Measurements from ENCODE around the gene CYP2U1.
"Not testable (repeated sequence)": the region's sequence is repeated elsewhere in the genome, so short reads cannot be mapped to it uniquely, and the experiment has no call there.

CYP2U1 gene

GRCh38 chr4:107930821-107931774 is at the start of gene CYP2U1:
CYP2U1 (plus strand) TSS chr4:107931549; CDS start chr4:107931644, 95 bp downstream.
- DNase-seq (ENCODE audit: low read depth), result peak; percentile 39

DNA sequence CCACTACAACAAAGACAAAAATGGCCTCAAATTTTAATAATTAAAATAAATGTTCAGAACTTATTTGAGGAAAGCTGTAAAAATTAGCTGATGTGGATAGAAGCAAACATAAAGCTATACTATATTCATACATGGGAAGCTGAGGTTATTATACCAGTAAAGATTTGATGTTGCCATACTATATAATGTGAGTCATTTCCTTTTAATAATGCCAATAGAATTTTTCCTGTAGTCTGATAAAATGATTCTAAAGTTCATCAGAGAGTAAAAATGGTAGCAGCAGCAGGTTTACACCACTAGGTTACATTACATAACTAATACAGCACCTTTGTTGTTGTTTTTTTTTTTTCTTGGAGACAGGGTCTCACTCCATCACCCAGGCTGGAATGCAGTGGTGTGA is 45.5 kb upstream of the CYP2U1 start:
- no peak for DNase-seq (ENCODE audit: low read depth)

- no peak for DNase-seq (ENCODE audit: low read depth)
Measured at GRCh38 chr4:107888237-107888636, 43.1 kb upstream of the CYP2U1 start.

- no peak for DNase-seq (ENCODE audit: low read depth)
Measured at GRCh38 chr4:107890779-107891178, 40.6 kb upstream of the CYP2U1 start.

DNA sequence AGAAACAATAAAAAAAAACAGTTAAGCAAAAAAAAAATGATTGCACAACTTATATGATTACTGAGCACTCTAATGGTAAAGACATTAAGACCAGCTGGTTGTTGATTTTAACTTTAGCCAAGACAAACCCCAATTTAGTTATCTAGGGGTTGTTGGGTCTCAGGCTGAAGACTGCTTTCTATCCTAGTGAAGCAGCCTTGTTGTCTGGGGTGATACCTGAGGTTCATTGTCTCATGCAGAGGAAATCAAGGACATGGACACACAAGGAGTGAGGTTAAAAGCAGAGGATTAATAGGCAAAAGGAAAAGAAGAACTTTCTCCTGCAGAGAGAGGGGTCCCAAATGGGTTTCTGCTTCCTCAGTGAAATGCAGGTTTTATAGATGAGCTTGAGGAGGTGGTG is 40.0 kb upstream of the CYP2U1 start:
- no peak for DNase-seq (ENCODE audit: low read depth)

DNA sequence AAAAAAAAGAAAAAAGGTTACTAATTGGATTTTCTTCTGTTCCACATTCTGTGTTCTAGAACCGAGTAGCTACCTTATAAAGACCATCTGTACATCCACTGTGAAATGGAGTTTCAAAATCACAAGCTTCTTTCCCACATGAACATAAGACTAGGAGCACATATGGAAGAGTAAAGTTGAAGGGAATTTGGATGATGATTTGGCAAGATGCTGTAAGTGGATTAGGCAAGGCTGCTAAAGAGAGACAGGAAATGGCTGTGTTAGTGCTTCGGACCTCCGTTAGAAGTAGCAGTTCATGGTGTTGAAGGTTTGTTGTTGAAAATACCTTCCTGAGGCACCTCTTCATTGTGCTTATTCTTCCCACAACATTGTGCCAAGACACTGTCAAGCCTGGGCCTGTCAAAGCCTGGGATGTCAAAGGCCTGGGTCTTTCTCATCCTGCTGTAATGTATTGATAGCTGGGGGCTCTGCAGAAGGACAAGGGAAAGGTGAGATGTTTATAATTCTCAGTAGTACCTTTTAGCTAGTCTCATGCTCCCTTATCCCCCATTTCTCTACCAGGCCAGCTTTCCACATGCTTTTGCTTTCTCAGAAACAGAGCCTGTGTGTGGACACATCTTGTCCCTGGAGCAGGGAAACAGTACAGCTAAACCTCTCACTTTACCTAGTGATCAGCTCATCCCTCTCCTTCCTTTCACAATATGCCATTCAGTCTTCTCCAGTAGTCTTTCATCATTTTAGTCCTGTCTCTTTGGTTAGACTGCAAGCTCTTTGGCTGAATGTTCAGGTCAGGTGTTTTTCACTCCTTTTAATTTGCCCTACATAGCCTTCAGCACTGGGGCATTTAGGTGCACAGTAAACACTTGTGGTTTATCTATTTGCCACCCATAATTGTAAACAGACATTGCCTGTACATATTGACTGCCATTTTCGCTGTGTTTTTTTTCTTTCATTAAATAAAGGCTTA is 37.9 kb upstream of the CYP2U1 start:
- DNase-seq (ENCODE audit: low read depth), result peak; percentile 10

DNA sequence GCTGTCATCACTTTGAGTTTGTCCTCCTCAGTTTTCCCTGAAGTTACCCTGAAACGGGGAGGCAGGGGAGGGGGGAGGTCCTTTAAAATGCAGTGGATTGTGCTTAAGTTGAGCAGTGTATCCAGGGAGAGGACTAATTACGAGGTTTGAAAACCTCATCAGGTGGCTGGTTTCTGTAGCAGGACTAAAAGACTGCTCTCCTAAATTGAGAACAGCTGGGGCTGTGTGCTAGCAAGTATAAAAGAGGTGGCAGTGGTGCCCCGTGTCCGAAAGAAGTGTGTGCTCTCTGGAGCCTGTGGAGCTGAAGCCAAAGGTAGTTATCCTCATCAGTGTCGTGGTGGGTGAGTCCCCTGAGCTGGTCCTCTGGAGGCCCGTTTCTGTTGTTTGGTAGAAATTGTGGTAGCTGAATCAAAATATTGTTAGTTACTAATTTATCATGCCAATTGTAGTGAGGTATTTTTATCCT is 37.2 kb upstream of the CYP2U1 start:
- DNase-seq (ENCODE audit: low read depth), result no peak

GRCh38 chr4:107896158-107896645 is 35.1 kb upstream of the CYP2U1 start:
- peak; percentile 68 for DNase-seq (ENCODE audit: low read depth)

GRCh38 chr4:107896646-107897045 is 34.7 kb upstream of the CYP2U1 start:
- DNase-seq (ENCODE audit: low read depth), result peak; percentile 8

- DNase-seq (ENCODE audit: low read depth), result no peak
Measured at GRCh38 chr4:107897823-107898222, 33.5 kb upstream of the CYP2U1 start.

GRCh38 chr4:107900067-107900466 is 31.3 kb upstream of the CYP2U1 start:
- no peak for DNase-seq (ENCODE audit: low read depth)

DNA sequence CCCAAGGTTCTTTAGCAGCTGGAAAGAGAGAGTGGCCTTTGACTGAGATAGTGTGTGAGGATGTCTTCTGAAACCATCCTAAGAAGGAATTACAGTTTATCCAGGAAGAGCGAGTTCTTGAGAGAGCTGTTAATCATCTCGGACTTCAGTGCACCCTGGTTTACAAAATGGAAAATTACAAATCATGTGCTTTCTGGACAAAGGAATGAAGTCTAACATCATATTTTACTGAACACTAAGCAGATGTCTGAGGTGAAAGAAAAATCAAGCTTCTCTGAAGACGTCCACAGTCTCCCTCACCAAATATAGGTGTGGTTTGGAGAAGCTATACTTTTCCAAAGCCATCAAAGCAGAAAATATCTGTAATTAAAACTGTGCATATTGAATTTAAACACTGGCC is 30.8 kb upstream of the CYP2U1 start:
- DNase-seq (ENCODE audit: low read depth), result no peak

DNA sequence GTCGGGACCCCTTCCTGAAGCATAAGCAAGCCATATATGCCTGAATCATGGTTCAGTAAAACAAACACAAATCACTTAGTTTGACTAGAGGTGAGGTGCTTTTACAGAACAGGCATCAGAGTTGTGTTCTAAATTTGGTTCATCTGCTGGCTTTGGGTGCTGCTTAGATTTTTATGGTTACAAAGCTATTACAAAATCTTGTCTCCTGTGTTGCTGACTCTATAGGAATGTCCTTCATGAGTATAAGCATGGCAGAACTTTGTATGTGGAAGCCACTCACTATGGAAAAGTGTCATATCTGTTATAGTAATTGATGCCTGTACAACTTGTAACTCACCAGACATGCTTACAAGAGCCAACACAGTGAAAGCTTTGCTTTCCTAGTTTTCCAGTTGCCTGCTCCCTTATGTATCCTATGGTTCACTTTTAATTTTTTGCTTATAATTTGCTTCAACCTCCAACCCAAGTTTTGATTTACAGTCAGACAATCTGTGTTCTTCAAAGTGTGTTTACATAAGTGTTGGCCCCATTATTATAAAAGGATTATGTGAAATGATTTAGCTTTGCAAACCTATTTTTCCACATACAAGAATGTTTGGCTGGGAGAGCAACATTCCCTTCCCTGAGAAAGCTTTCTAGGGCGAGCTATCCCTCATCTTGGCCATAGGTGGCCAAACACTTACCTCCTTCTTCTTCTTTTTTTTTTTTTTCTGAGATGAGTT is 30.0 kb upstream of the CYP2U1 start:
- DNase-seq (ENCODE audit: low read depth), result no peak

- no peak for DNase-seq (ENCODE audit: low read depth)
Measured at GRCh38 chr4:107902715-107903114, 28.6 kb upstream of the CYP2U1 start.

- not testable (repeated sequence) for DNase-seq (ENCODE audit: low read depth)
Measured at GRCh38 chr4:107905082-107905481, 26.3 kb upstream of the CYP2U1 start.

- no peak for DNase-seq (ENCODE audit: low read depth)
Measured at GRCh38 chr4:107906458-107907100, 24.8 kb upstream of the CYP2U1 start.

GRCh38 chr4:107908377-107908776 is 23.0 kb upstream of the CYP2U1 start:
- no peak for DNase-seq (ENCODE audit: low read depth)

DNA sequence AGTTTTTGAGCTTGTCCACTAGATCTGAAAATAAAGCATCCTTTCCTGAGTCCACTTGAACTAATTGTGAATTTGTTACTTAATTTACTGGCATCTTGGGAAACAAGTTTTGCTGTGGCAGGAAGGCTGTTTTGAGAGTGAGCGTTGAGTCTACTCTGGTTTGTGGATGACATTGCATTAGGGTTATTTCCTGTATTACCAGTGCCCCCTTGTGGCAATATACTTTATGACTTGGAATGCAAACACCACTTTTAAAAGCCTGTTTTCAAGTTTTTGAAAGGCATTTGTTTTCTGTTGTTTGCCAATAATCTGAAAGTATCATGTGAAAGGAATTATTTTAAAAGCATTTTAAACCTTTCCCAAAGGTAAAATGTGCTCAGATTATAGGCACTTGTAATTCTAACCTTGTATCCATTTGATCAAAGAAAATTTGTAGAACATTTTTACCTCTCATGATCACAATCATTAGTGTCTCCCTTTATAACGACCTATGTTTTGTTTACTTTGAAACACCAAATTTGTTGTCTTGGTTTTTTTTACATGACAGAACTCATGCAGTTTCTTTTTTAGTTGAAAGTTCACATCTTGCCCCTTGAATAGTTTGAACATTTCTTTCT is 18.0 kb upstream of the CYP2U1 start:
- no peak for DNase-seq (ENCODE audit: low read depth)

DNA sequence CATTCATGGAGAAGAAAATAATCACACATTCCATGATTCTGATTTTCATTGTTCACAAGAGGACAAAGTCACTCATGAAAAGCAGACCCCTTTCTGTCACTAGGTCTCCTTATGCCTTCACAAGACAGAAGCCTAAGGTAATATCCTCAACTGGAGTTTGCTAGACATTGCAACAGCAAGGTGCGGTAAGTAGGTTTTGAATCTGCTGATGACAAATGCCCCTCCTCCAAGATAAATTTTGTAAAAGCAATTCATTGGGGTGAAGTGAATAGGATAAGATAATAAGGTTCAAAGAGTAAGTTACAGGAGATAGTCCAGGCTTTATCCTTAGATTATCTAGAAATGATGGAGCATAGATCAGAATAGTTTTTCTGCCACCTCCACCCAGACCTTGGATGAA is 16.1 kb upstream of the CYP2U1 start:
- no peak for DNase-seq (ENCODE audit: low read depth)

- DNase-seq (ENCODE audit: low read depth), result no peak
Measured at GRCh38 chr4:107916623-107917022, 14.7 kb upstream of the CYP2U1 start.

DNA sequence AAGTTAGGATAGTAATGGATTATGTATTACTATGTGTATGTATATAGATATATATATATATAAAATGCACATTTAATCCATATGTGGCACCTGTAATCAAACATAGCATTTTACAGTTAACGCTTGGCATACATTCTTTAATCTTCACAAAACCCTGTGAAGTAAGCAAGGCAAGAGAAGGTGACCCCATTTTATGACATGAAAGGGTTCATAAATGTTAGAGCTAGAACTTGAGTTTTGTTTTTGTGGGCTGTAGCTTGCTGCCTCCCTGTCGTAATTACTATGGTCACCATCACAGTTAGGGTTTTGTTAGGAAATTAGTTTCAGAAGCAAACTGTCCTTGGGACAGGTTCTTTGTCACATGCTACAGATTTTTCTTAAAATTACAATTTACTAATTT is 13.8 kb upstream of the CYP2U1 start:
- no peak for DNase-seq (ENCODE audit: low read depth)
